Subcutaneous preadipocyte (primary cell): ENCODE data around the gene PHACTR3. TPM values are rescaled to one million over a fixed set of nuclear protein-coding genes. Genes with fewer than 3 reads are reported as not detected.

Experiments
- small RNA-seq: library from RNA; depleted of rRNA; stranded (forward); fragments of <200 nt; gene quantifications from one replicate; pipeline ENCODE3, GENCODE V24; 2012
- total RNA-seq: library from RNA; depleted of rRNA; stranded (reverse); fragments of >200 nt; gene quantifications from 2 replicates; pipeline ENCODE4 v1.2.3, GENCODE V29; 2012

The PHACTR3 gene
- not detected in 2 replicates for total RNA-seq

DNA sequence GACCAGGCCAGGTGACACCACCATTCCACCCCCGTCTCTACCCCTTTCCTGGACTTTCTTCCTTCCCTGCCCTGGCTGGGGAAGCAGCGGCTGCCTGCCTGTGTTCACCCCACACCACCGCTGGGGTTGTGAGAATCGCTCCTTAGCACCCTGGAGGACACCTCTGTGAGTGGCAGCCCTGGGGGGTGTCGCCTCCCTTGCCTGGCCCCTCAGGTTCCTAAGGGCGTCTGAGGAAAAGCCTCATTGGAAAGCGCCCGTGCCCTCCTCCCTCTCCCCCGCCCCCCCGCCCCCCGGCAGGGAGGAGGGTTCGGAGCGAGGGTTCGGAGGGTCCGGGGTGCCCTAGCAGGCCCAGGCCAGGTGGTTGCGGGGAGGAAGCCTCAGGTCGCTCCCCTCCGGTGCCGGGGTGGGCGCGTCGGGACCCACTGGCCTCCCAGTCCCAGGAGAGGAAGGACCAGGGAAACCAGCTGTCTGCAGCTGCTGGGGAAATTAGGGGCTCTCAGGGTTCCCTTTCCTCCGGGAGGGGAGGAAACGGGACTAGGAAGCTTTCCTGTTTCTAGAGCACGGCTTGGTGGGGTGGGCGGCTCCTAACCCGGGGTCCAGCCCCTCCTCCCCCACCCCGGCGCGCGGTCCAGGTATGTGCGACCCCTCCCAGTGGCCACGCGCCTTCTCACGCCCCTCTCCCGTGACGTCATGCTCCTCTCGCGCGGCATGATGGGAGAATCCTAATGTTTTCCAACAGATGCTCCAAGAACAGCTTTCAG is at the start of gene PHACTR3:
PHACTR3 (plus strand) TSS at position 760 of the 761 bp plus-strand sequence. CDS start 475 bp downstream, outside the sequence.

Small RNAs within 50 kb of the gene (small RNA-seq; reads per million reads assigned to genes)
- gene RNU7-141P, result not detected
